ENCODE measurements around the gene KCNF1. TPM values are rescaled to one million over a fixed set of nuclear protein-coding genes. Genes with fewer than 3 reads are reported as not detected.
"Not testable (repeated sequence)": the region's sequence is repeated elsewhere in the genome, so short reads cannot be mapped to it uniquely, and the experiment has no call there.

KCNF1 gene
- polyA plus RNA-seq, 4 donors = 0.25 to 0.34 TPM; not detected in 2

DNA sequence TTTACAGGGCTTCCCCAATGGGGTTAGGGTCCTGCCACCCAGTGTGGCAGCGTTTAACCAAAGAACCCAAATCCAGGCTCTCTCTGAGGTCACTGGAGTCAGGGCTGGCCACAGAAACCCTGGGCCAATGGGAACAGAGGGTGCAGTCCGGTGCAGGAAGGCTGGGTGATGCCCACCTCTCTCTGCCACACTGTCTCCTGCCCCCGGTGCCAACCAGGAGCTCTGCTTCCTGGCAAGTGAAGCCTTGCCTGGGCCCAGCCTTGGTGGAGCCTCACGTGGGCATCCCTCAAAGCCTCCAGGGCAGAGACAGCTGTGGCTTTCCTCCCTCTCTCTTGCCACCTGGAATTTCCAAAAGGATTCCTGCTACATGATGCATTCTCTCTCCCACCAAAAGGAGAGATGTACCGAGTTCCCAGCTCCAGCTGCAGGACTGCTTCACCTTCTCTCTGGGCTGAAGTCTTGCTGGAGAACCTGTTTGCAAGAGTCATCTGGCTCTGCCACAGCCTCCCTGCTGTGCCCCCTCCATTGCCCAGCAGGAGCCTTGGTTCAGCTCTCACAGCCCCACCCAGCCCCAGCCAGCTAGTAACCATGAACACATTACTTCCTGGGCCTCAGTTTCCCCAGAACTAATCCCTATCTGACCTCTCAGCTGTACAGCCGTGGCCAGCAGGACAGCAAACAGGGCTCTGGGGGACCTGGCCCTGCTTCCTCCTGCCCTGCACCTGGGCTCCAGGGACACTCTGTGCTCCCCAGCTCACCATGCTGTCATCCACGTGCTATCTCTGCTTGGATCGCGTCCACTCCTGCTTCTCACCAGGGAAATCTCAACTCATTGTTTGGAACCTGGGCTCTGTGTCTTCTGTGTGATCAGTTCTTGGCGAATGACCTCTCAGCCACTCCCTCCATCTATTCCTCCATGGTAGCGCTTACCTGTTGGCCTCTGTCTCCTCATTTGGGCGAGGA lies 43.4 kb downstream of the KCNF1 start:
- Histone ChIP-seq H3K4me1 (ENCODE audit: control insufficient read depth in 3 of 3, insufficient read depth in 2 of 3, low read depth in 1 of 3, low read length in 2 of 3) (no peaks in the 10 kb centered on the region), H3K9me3 (ENCODE audit: control insufficient read depth in 2 of 2, insufficient read depth in 1 of 2, low read depth in 1 of 2, low read length in 1 of 2) (peaks cover 0 to 8% of the 10 kb centered on the region in 2 donors), H3K27me3 (ENCODE audit: control insufficient read depth in 3 of 3, insufficient read depth in 3 of 3, low read length in 3 of 3) (peaks cover 0 to 3% (median 0%) of the 10 kb centered on the region in 3 donors), H3K36me3 (ENCODE audit: control insufficient read depth in 3 of 3, insufficient read depth in 2 of 3, low read depth in 1 of 3, low read length in 3 of 3) (no peaks in the 10 kb centered on the region), H3K27ac (ENCODE audit: low read depth in 1 of 3, low read length in 2 of 3) (no peak overlapping the region), H3K4me3 (ENCODE audit: low read depth in 1 of 3, low read length in 3 of 3) (no peak overlapping the region)
- DNase-seq (no peak), FAIRE-seq (no peak)
- WGBS, 3 donors = 69 to 84% (median 77%) methylated on average over 12 of the region's 12 CpGs

DNA sequence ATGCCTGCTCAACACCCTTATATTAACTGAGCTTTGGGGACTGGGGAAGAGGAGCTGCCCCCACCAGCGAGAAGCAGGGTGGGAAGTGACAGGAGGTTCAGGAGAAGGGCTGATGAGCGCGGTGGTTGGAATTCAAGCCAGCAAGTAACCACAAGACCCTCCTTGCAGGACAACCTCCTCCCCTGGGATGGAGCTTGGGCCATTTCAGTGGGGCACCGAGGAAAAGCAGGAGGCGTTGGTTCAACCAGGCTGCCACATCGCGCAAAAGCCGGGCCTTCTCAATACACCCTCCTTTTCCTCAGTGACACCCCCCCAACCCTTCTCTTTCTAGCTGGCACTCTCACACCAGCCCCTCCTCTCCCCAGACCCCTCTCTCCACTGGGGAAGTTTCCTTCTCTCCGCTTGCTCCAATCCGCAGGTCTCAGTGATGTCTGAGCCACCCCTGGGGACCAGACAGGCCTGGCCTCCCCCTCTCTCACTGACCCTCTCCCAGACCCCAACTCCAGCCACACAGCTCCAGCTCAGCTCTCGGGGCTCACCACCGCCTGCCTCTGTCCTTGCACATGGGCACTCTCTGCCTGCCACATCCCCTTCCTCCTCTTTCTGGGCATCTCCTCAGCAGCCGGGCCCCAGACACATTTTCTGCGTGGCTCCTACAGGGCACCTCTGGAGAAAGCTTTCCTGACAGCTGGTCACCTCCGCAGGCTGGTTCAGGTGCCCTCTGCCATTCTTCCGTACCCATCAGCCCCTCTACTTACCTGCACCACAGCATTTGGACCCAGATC lies 44.5 kb downstream of the KCNF1 start:
- Histone ChIP-seq H3K27me3 (ENCODE audit: control insufficient read depth in 3 of 3, insufficient read depth in 3 of 3, low read length in 3 of 3) (peaks cover 0 to 3% (median 0%) of the 10 kb centered on the region in 3 donors), H3K27ac (ENCODE audit: low read depth in 1 of 3, low read length in 2 of 3) (no peak overlapping the region), H3K9me3 (ENCODE audit: control insufficient read depth in 2 of 2, insufficient read depth in 1 of 2, low read depth in 1 of 2, low read length in 1 of 2) (peaks cover 0 to 8% of the 10 kb centered on the region in 2 donors), H3K4me3 (ENCODE audit: low read depth in 1 of 3, low read length in 3 of 3) (no peak overlapping the region), H3K36me3 (ENCODE audit: control insufficient read depth in 3 of 3, insufficient read depth in 2 of 3, low read depth in 1 of 3, low read length in 3 of 3) (no peaks in the 10 kb centered on the region), H3K4me1 (ENCODE audit: control insufficient read depth in 3 of 3, insufficient read depth in 2 of 3, low read depth in 1 of 3, low read length in 2 of 3) (no peaks in the 10 kb centered on the region)
- FAIRE-seq (no peak), DNase-seq (no peak)
- 93 to 95% (median 93%) methylated on average over 16 of the region's 16 CpGs for WGBS, 3 donors

DNA sequence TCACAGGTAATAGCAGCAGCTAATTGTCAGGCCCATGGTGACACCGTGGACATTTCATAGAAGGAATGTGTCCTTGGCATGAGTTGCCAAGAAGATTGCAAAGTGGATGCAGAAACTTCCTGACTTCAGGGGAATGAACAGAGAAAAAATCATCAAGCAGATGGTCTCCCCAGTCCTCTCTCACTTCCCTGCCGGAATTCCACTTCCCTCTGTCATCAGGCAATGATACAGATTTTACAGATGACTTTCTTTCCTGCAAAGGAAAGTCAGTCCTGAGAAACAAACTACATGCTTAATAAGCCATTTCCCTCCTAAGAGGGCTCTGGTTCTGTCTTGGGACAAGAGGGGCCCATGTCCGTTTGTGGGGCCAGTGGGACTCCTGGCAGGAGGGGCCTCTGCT lies 45.7 kb downstream of the KCNF1 start:
- FAIRE-seq (no peak), DNase-seq (no peak)
- Histone ChIP-seq H3K9me3 (ENCODE audit: control insufficient read depth in 2 of 2, insufficient read depth in 1 of 2, low read depth in 1 of 2, low read length in 1 of 2) (peaks cover 0 to 8% of the 10 kb centered on the region in 2 donors), H3K27ac (ENCODE audit: low read depth in 1 of 3, low read length in 2 of 3) (no peak overlapping the region), H3K27me3 (ENCODE audit: control insufficient read depth in 3 of 3, insufficient read depth in 3 of 3, low read length in 3 of 3) (peaks cover 0 to 3% (median 0%) of the 10 kb centered on the region in 3 donors), H3K4me1 (ENCODE audit: control insufficient read depth in 3 of 3, insufficient read depth in 2 of 3, low read depth in 1 of 3, low read length in 2 of 3) (no peaks in the 10 kb centered on the region), H3K36me3 (ENCODE audit: control insufficient read depth in 3 of 3, insufficient read depth in 2 of 3, low read depth in 1 of 3, low read length in 3 of 3) (no peaks in the 10 kb centered on the region), H3K4me3 (ENCODE audit: low read depth in 1 of 3, low read length in 3 of 3) (no peak overlapping the region)
- WGBS, 3 donors = 59 to 70% (median 68%) methylated on average over 3 of the region's 3 CpGs

DNA sequence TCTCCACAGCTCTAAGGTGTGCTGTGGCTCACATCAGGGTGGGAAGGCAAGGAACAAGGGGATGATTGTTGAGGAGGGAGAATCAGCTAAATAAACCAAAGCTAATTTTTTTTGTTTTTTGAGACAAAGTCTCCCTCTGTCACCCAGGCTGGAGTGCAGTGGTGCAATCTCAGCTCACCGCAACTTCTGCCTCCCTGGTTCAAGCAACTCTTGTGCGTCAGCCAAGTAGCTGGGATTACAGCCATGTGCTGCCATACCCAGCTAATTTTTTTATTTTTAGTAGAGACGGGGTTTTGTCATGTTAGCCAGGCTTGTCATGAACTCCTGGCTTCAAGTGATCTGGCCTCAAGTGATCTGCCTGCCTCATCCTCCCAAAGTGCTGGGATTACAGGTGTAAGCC lies 46.7 kb downstream of the KCNF1 start:
- H3K4me1 ChIP-seq (ENCODE audit: control insufficient read depth in 3 of 3, insufficient read depth in 2 of 3, low read depth in 1 of 3, low read length in 2 of 3); FAIRE-seq; H3K4me3 ChIP-seq (ENCODE audit: low read depth in 1 of 3, low read length in 3 of 3); H3K27ac ChIP-seq (ENCODE audit: low read depth in 1 of 3, low read length in 2 of 3); H3K9me3 ChIP-seq (ENCODE audit: control insufficient read depth in 2 of 2, insufficient read depth in 1 of 2, low read depth in 1 of 2, low read length in 1 of 2); H3K27me3 ChIP-seq (ENCODE audit: control insufficient read depth in 3 of 3, insufficient read depth in 3 of 3, low read length in 3 of 3); DNase-seq; H3K36me3 ChIP-seq (ENCODE audit: control insufficient read depth in 3 of 3, insufficient read depth in 2 of 3, low read depth in 1 of 3, low read length in 3 of 3): not testable (repeated sequence)
- 63 to 76% (median 75%) methylated on average over 3 of the region's 3 CpGs for WGBS, 3 donors

DNA sequence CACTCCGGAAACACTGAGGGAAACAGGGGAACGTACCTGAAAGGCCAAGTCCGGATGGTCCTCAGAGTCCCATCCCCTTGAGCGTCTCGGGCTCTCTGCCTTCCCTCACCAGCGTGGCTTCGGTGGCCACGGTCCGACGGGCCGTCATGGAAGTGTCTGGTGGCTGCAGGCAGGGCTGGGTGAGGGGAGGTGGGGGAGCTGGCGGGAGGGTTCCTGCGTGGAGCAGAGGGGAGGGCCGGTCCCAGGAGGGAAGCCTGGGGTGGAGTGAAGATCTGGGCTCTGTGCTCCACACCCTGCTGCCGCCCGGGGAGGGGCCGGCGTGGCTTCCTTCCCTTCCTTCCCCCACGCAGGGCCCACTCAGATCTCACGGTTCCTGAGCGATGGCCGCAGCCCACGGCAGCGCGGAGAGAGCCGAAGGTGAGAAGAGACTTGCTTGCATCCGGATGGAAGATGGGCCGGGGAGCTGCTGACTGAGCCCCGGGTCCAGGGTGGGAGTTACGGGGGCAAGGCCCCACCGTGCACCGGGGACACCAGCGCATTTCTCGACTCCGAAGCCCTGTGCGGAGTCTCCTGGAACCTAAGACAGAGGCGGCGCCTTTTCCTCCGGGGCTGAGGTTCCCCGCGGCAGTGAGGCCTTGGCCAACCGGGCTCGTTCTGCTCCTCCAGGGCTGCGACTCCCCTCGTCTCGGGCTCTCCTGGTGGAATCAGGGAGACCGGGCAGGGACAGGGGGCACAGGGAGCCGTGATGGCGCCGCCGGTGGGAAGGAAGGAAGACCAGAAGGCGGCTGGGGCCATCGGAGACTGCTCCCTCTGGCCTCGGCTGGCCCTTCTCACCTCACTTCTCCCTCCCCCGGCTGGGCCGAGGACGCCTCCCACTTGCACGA lies 49.1 kb downstream of the KCNF1 start:
- H3K4me3 ChIP-seq (ENCODE audit: low read depth in 1 of 3, low read length in 3 of 3) = no peak overlapping the region
- WGBS, 3 donors = 87 to 91% (median 89%) methylated on average over 48 to 58 of the region's 58 CpGs
- no peaks in the 10 kb centered on the region for H3K36me3 ChIP-seq (ENCODE audit: control insufficient read depth in 3 of 3, insufficient read depth in 2 of 3, low read depth in 1 of 3, low read length in 3 of 3)
- DNase-seq = no peak
- no peaks in the 10 kb centered on the region for H3K4me1 ChIP-seq (ENCODE audit: control insufficient read depth in 3 of 3, insufficient read depth in 2 of 3, low read depth in 1 of 3, low read length in 2 of 3)
- no peak overlapping the region for H3K27ac ChIP-seq (ENCODE audit: low read depth in 1 of 3, low read length in 2 of 3)
- no peaks in the 10 kb centered on the region for H3K9me3 ChIP-seq (ENCODE audit: control insufficient read depth in 2 of 2, insufficient read depth in 1 of 2, low read depth in 1 of 2, low read length in 1 of 2)
- peaks cover 0 to 3% (median 0%) of the 10 kb centered on the region in 3 donors for H3K27me3 ChIP-seq (ENCODE audit: control insufficient read depth in 3 of 3, insufficient read depth in 3 of 3, low read length in 3 of 3)
- FAIRE-seq = no peak

DNA sequence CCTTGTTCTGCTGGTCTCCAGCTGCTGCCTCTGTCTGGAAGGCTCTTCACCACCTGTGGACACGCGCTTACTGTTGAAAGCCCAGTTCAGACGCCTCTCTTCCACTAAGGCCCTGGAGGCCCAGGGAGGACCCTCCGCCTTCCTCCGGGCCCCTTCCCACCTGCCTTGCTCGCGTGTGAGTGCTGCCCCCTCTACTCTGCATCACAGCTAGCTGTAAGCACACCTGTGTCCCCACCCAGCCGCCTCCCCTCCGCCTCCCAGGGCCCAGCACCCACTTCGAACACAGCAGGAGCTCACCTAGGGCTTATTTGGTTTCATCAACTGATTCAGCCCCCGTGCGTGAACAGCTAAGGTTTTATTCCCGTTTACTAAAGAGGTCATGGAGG lies 49.7 kb downstream of the KCNF1 start:
- H3K4me1 ChIP-seq (ENCODE audit: control insufficient read depth in 3 of 3, insufficient read depth in 2 of 3, low read depth in 1 of 3, low read length in 2 of 3) = no peaks in the 10 kb centered on the region
- DNase-seq (no peak), FAIRE-seq (no peak)
- no peak overlapping the region for H3K27ac ChIP-seq (ENCODE audit: low read depth in 1 of 3, low read length in 2 of 3)
- H3K36me3 ChIP-seq (ENCODE audit: control insufficient read depth in 3 of 3, insufficient read depth in 2 of 3, low read depth in 1 of 3, low read length in 3 of 3) = no peaks in the 10 kb centered on the region
- WGBS, 3 donors = 79 to 87% (median 85%) methylated on average over 13 of the region's 13 CpGs
- H3K4me3 ChIP-seq (ENCODE audit: low read depth in 1 of 3, low read length in 3 of 3) = no peak overlapping the region
- H3K9me3 ChIP-seq (ENCODE audit: control insufficient read depth in 2 of 2, insufficient read depth in 1 of 2, low read depth in 1 of 2, low read length in 1 of 2) = no peaks in the 10 kb centered on the region
- H3K27me3 ChIP-seq (ENCODE audit: control insufficient read depth in 3 of 3, insufficient read depth in 3 of 3, low read length in 3 of 3) = peaks cover 0 to 3% (median 0%) of the 10 kb centered on the region in 3 donors

DNA sequence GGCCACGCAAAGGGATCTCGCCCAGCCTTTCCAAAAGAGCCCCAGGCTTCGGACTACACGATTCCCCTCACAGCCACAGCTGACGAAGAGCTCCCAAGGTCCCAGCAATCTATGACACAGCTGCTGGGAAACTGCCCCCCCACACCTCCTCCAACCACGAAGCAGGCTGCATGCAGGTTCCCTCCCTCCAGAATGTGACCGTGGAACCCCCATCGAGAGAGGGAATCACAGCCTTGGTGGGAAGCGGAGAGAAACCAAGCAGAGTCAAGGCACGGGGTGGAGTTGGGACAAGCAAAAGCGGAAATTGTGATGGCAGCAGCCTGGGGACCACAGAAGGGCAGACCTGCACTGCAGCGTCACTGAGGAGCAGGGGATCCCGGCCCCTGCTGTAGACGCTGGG lies 50.3 kb downstream of the KCNF1 start:
- no peak for DNase-seq
- Histone ChIP-seq H3K27ac (ENCODE audit: low read depth in 1 of 3, low read length in 2 of 3) (no peak overlapping the region), H3K36me3 (ENCODE audit: control insufficient read depth in 3 of 3, insufficient read depth in 2 of 3, low read depth in 1 of 3, low read length in 3 of 3) (no peaks in the 10 kb centered on the region), H3K4me1 (ENCODE audit: control insufficient read depth in 3 of 3, insufficient read depth in 2 of 3, low read depth in 1 of 3, low read length in 2 of 3) (no peaks in the 10 kb centered on the region), H3K27me3 (ENCODE audit: control insufficient read depth in 3 of 3, insufficient read depth in 3 of 3, low read length in 3 of 3) (peaks cover 0 to 3% (median 0%) of the 10 kb centered on the region in 3 donors), H3K4me3 (ENCODE audit: low read depth in 1 of 3, low read length in 3 of 3) (no peak overlapping the region), H3K9me3 (ENCODE audit: control insufficient read depth in 2 of 2, insufficient read depth in 1 of 2, low read depth in 1 of 2, low read length in 1 of 2) (no peaks in the 10 kb centered on the region)
- FAIRE-seq = no peak
- 84 to 90% (median 89%) methylated on average over 14 of the region's 14 CpGs for WGBS, 3 donors

DNA sequence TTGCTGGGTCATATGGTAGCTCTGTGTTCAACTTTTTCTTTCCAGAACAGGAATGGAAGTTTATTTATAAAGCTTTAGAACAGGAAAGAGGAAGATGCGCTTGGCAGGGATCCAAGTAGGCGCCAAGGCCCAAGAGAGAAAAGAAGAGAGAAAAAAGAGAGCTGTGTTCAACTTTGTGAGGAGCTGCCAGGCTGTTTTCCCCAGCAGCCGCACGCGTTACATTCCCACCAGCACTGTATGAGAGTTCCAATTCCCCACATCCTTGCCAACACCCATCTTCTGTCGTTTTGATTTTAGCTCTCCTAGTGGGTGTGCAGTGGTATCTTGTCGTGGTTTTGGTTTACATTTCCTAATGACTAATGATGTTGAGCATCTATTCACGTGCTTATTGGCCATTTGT lies 51.4 kb downstream of the KCNF1 start:
- H3K36me3 ChIP-seq (ENCODE audit: control insufficient read depth in 3 of 3, insufficient read depth in 2 of 3, low read depth in 1 of 3, low read length in 3 of 3) = no peaks in the 10 kb centered on the region
- 35 to 66% (median 64%) methylated on average over 8 of the region's 8 CpGs for WGBS, 3 donors
- peaks cover 0 to 3% (median 0%) of the 10 kb centered on the region in 3 donors for H3K27me3 ChIP-seq (ENCODE audit: control insufficient read depth in 3 of 3, insufficient read depth in 3 of 3, low read length in 3 of 3)
- H3K27ac ChIP-seq (ENCODE audit: low read depth in 1 of 3, low read length in 2 of 3) = no peak overlapping the region
- no peak overlapping the region for H3K4me3 ChIP-seq (ENCODE audit: low read depth in 1 of 3, low read length in 3 of 3)
- no peak for DNase-seq
- no peak for FAIRE-seq
- no peaks in the 10 kb centered on the region for H3K4me1 ChIP-seq (ENCODE audit: control insufficient read depth in 3 of 3, insufficient read depth in 2 of 3, low read depth in 1 of 3, low read length in 2 of 3)
- H3K9me3 ChIP-seq (ENCODE audit: control insufficient read depth in 2 of 2, insufficient read depth in 1 of 2, low read depth in 1 of 2, low read length in 1 of 2) = no peaks in the 10 kb centered on the region

Measured in small intestine (tissue), 7 donors.